HS-5 (cell line): ENCODE measurements around the gene FAM50A.

Experiments
- DNase-seq: peaks from one replicate; pipeline ENCODE4 v3.0.0-alpha.2; 2012; ENCODE audit warnings: low read depth

The FAM50A gene

GRCh38 chrX:154465601-154466000 is 21.7 kb downstream of the FAM50A start:
- DNase-seq: no peak

- DNase-seq: no peak
These were observed 22.1 kb downstream of the FAM50A start for GRCh38 chrX:154466036-154466435.

- DNase-seq: no peak
These were observed 23.0 kb downstream of the FAM50A start for GRCh38 chrX:154466907-154467306.

GRCh38 chrX:154467556-154467955 is 23.6 kb downstream of the FAM50A start:
- DNase-seq: no peak

- no peak for DNase-seq
These were observed 24.3 kb downstream of the FAM50A start for GRCh38 chrX:154468217-154468616.

GRCh38 chrX:154469114-154469513 is 25.2 kb downstream of the FAM50A start:
- no peak for DNase-seq

GRCh38 chrX:154469880-154470279 is 25.9 kb downstream of the FAM50A start:
- no peak for DNase-seq

- DNase-seq: no peak
These were observed 26.5 kb downstream of the FAM50A start for GRCh38 chrX:154470434-154470833.

GRCh38 chrX:154470914-154471568 is 27.1 kb downstream of the FAM50A start:
- DNase-seq: no peak

GRCh38 chrX:154471839-154472684 is 28.1 kb downstream of the FAM50A start:
- DNase-seq: no peak

GRCh38 chrX:154472685-154473632 is 29.0 kb downstream of the FAM50A start:
- no peak for DNase-seq

- no peak for DNase-seq
These were observed 29.7 kb downstream of the FAM50A start for GRCh38 chrX:154473683-154474082.

- no peak for DNase-seq
These were observed 32.9 kb downstream of the FAM50A start for GRCh38 chrX:154476821-154477220.

- DNase-seq: no peak
These were observed 34.0 kb downstream of the FAM50A start for GRCh38 chrX:154477891-154478477.

GRCh38 chrX:154478728-154479622 is 35.0 kb downstream of the FAM50A start, which contains the start of gene LAGE3:
Gene LAGE3, minus strand, starts transcription at chrX:154479281. Its CDS starts 366 bp downstream, at chrX:154478915.
- peak; percentile 56 for DNase-seq

GRCh38 chrX:154481195-154481594 is 37.3 kb downstream of the FAM50A start:
- DNase-seq: no peak

- no peak for DNase-seq
These were observed 38.1 kb downstream of the FAM50A start for GRCh38 chrX:154481911-154482601.

GRCh38 chrX:154482786-154483185 is 38.8 kb downstream of the FAM50A start:
- no peak for DNase-seq

GRCh38 chrX:154483325-154483724 is 39.4 kb downstream of the FAM50A start:
- no peak for DNase-seq
